Osteocyte (in vitro differentiated cells): ENCODE results near the gene KCNK13. TPM values are rescaled to one million over a fixed set of nuclear protein-coding genes. Genes with fewer than 3 reads are reported as not detected.
"Not testable (repeated sequence)": the region's sequence is repeated elsewhere in the genome, so short reads cannot be mapped to it uniquely, and the experiment has no call there.

ENCODE experiments used
- DNase-seq: peaks from one replicate; pipeline ENCODE4 v3.0.0; 2021; ENCODE audit warnings: mixed read lengths; ENCODE audit not compliant: unreplicated experiment; ENCODE audit errors: extremely low spot score
- H3K27ac Mint-ChIP-seq: one replicate; pipeline ENCODE4 v1.8.0; 2021; ENCODE audit warnings: mild to moderate bottlenecking, mixed read lengths; ENCODE audit not compliant: unreplicated experiment
- H3K27me3 Mint-ChIP-seq: one replicate; pipeline ENCODE4 v1.8.0; 2021; ENCODE audit warnings: mixed read lengths; ENCODE audit not compliant: unreplicated experiment
- H3K36me3 Mint-ChIP-seq: one replicate; pipeline ENCODE4 v1.8.0; 2021; ENCODE audit warnings: mixed read lengths; ENCODE audit not compliant: unreplicated experiment
- H3K4me1 Mint-ChIP-seq: one replicate; pipeline ENCODE4 v1.8.0; 2021; ENCODE audit warnings: mixed read lengths; ENCODE audit not compliant: unreplicated experiment
- H3K4me3 Mint-ChIP-seq: one replicate; pipeline ENCODE4 v1.8.0; 2021; ENCODE audit warnings: mild to moderate bottlenecking, moderate library complexity, mixed read lengths; ENCODE audit not compliant: unreplicated experiment
- H3K9me3 Mint-ChIP-seq: one replicate; pipeline ENCODE4 v1.8.0; 2021; ENCODE audit warnings: mixed read lengths; ENCODE audit not compliant: unreplicated experiment
- CTCF ChIP-seq: fragments of 200-600 bp; sonication (generic); IDR thresholded peaks from 2 replicates; pipeline ENCODE4 v1.5.0; 2021; ENCODE audit warnings: antibody characterized with exemption, mild to moderate bottlenecking, moderate library complexity
- total RNA-seq: library from RNA; stranded (reverse); gene quantifications from 2 replicates; pipeline ENCODE4 v1.2.1, GENCODE V29; 2021

KCNK13 gene
- total RNA-seq, 1 donor from 2014 or later, result not detected

GRCh38 chr14:90191154-90191553 lies 129.4 kb downstream of the KCNK13 start:
- no peak for DNase-seq
- Mint-ChIP-seq H3K27ac (no peak overlapping the region), H3K36me3 (no peaks in the 10 kb centered on the region), H3K27me3 (no peaks in the 10 kb centered on the region), H3K4me1 (no peaks in the 10 kb centered on the region), H3K4me3 (no peak overlapping the region), H3K9me3 (peaks cover 9% of the 10 kb centered on the region)
- TF ChIP-seq CTCF, result no peak

GRCh38 chr14:90191585-90191984 lies 129.8 kb downstream of the KCNK13 start:
- Mint-ChIP-seq H3K27ac (no peak overlapping the region), H3K36me3 (no peaks in the 10 kb centered on the region), H3K27me3 (no peaks in the 10 kb centered on the region), H3K4me1 (no peaks in the 10 kb centered on the region), H3K4me3 (no peak overlapping the region), H3K9me3 (peaks cover 9% of the 10 kb centered on the region)
- no peak for DNase-seq
- TF ChIP-seq CTCF, result no peak

GRCh38 chr14:90193925-90194324 lies 132.1 kb downstream of the KCNK13 start:
- no peaks in the 10 kb centered on the region for H3K27me3 Mint-ChIP-seq
- DNase-seq, result no peak
- H3K4me1 Mint-ChIP-seq, result no peaks in the 10 kb centered on the region
- peak; percentile 23 for TF ChIP-seq CTCF
- H3K36me3 Mint-ChIP-seq, result no peaks in the 10 kb centered on the region
- H3K4me3 Mint-ChIP-seq, result no peak overlapping the region
- H3K27ac Mint-ChIP-seq, result no peak overlapping the region
- H3K9me3 Mint-ChIP-seq, result no peaks in the 10 kb centered on the region

- no peak overlapping the region for H3K27ac Mint-ChIP-seq
- no peak for TF ChIP-seq CTCF
- no peaks in the 10 kb centered on the region for H3K36me3 Mint-ChIP-seq
- H3K4me1 Mint-ChIP-seq, result no peaks in the 10 kb centered on the region
- no peaks in the 10 kb centered on the region for H3K9me3 Mint-ChIP-seq
- no peaks in the 10 kb centered on the region for H3K27me3 Mint-ChIP-seq
- no peak overlapping the region for H3K4me3 Mint-ChIP-seq
- DNase-seq, result no peak
Observed at GRCh38 chr14:90194706-90195105, 132.9 kb downstream of the KCNK13 start.

- no peaks in the 10 kb centered on the region for H3K27me3 Mint-ChIP-seq
- no peak overlapping the region for H3K27ac Mint-ChIP-seq
- TF ChIP-seq CTCF, result no peak
- H3K9me3 Mint-ChIP-seq, result no peaks in the 10 kb centered on the region
- no peaks in the 10 kb centered on the region for H3K4me1 Mint-ChIP-seq
- no peaks in the 10 kb centered on the region for H3K36me3 Mint-ChIP-seq
- no peak for DNase-seq
- H3K4me3 Mint-ChIP-seq, result no peak overlapping the region
Observed at GRCh38 chr14:90198541-90199060, 136.8 kb downstream of the KCNK13 start.

GRCh38 chr14:90200546-90200945 lies 138.8 kb downstream of the KCNK13 start:
- not testable (repeated sequence) for DNase-seq, H3K27ac Mint-ChIP-seq, H3K36me3 Mint-ChIP-seq, H3K27me3 Mint-ChIP-seq, H3K4me1 Mint-ChIP-seq, H3K9me3 Mint-ChIP-seq, H3K4me3 Mint-ChIP-seq
